ENCODE data around the gene AGPAT4. TPM values are rescaled to one million over a fixed set of nuclear protein-coding genes. Genes with fewer than 3 reads are reported as not detected.

The AGPAT4 gene
- total and polyA plus RNA-seq, 2 experiments from 2014 or later, result 10.6 to 11.8 TPM

DNA sequence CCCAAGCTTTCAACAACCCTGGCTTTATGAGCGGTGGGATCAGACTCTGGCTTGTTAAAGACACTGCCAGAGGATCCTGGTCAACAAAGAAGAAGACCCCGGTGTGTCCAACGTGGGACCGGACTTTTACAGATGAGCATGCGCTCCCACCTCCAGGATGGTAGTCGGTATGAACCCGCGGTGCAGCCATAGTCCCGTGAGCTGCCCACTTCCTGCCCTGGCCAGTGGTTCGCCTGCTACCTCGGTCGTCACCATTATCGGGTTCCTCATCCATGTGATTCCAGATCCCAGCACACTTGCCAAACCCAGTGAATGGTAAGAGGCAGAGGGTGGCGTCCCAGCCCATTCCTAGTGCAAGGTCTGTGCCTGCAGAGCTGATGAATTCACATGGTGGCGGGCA lies 112.7 kb downstream of the AGPAT4 start:
- H2AFZ ChIP-seq, result no peak overlapping the region
- no peak overlapping the region for H3K4me2 ChIP-seq
- no peaks in the 10 kb centered on the region for H4K20me1 ChIP-seq (ENCODE audit: insufficient read depth, poor library complexity, severe bottlenecking)
- no peak overlapping the region for H3K27ac ChIP-seq
- H3K4me3 ChIP-seq, result no peak overlapping the region
- H3K9me2 ChIP-seq (replicated peaks; ENCODE audit: insufficient read depth), result no peaks in the 10 kb centered on the region
- WGBS (ENCODE audit: low lambda C conversion rate, missing lambda C conversion rate), result 99% methylated on average over 15 of the region's 15 CpGs
- no peaks in the 10 kb centered on the region for H3K36me3 ChIP-seq (replicated peaks; ENCODE audit: insufficient read depth, low read depth)
- no peaks in the 10 kb centered on the region for H3K27me3 ChIP-seq
- no peaks in the 10 kb centered on the region for H3K79me2 ChIP-seq
- DNase-seq (ENCODE audit: low spot score), result no peak
- TF ChIP-seq EZH2phosphoT487 (IDR thresholded peaks at IDR 0.05; ENCODE audit: low read depth, severe bottlenecking, unreplicated experiment) (no peak), EZH2 (IDR thresholded peaks at IDR 0.05; ENCODE audit: borderline replicate concordance) (no peak)
- TF ChIP-seq, protein P1, sequence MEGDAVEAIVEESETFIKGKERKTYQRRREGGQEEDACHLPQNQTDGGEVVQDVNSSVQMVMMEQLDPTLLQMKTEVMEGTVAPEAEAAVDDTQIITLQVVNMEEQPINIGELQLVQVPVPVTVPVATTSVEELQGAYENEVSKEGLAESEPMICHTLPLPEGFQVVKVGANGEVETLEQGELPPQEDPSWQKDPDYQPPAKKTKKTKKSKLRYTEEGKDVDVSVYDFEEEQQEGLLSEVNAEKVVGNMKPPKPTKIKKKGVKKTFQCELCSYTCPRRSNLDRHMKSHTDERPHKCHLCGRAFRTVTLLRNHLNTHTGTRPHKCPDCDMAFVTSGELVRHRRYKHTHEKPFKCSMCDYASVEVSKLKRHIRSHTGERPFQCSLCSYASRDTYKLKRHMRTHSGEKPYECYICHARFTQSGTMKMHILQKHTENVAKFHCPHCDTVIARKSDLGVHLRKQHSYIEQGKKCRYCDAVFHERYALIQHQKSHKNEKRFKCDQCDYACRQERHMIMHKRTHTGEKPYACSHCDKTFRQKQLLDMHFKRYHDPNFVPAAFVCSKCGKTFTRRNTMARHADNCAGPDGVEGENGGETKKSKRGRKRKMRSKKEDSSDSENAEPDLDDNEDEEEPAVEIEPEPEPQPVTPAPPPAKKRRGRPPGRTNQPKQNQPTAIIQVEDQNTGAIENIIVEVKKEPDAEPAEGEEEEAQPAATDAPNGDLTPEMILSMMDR (IDR thresholded peaks at IDR 0.05; ENCODE audit: poor library complexity), result no peak
- H3K4me1 ChIP-seq (ENCODE audit: insufficient read depth), result no peaks in the 10 kb centered on the region
- H3K9me3 ChIP-seq (ENCODE audit: low read depth), result no peaks in the 10 kb centered on the region

DNA sequence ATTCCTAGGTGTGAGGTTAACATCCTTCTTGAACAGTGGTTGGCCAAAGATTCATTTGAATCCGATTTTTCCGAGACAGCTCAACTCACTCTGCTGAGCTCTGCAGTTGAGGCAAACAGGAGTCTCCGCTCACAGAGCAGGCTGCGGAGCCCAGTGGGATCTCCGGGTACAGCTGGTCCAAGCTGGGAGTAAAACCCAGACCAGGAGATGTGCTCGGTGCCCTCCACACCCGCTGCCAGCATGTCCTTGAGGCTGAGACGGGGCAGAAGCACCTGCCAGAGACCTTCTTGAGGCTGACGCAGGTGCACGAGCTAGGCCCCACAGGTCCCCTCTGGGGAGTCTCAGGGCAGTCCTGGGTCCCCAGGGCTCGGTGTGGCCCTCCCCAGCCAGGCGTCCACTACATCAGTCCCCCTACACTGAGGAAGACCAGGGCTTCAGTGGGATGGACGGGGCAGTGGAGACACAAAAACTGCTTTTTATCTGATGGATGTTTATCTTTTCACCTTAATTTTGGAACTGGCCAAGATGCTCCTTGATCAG lies 119.0 kb downstream of the AGPAT4 start:
- H3K36me3 ChIP-seq (replicated peaks; ENCODE audit: insufficient read depth, low read depth), result no peaks in the 10 kb centered on the region
- H3K27me3 ChIP-seq, result no peaks in the 10 kb centered on the region
- H3K9me3 ChIP-seq (ENCODE audit: low read depth), result no peaks in the 10 kb centered on the region
- 96% methylated on average over 13 of the region's 13 CpGs for WGBS (ENCODE audit: low lambda C conversion rate, missing lambda C conversion rate)
- H4K20me1 ChIP-seq (ENCODE audit: insufficient read depth, poor library complexity, severe bottlenecking), result no peaks in the 10 kb centered on the region
- no peak overlapping the region for H3K27ac ChIP-seq
- H3K79me2 ChIP-seq, result no peaks in the 10 kb centered on the region
- H3K4me2 ChIP-seq, result no peak overlapping the region
- TF ChIP-seq EZH2 (IDR thresholded peaks at IDR 0.05; ENCODE audit: borderline replicate concordance) (no peak), EZH2phosphoT487 (IDR thresholded peaks at IDR 0.05; ENCODE audit: low read depth, severe bottlenecking, unreplicated experiment) (no peak)
- TF ChIP-seq, protein P1 (IDR thresholded peaks at IDR 0.05; ENCODE audit: poor library complexity), result no peak
- no peaks in the 10 kb centered on the region for H3K4me1 ChIP-seq (ENCODE audit: insufficient read depth)
- no peaks in the 10 kb centered on the region for H3K9me2 ChIP-seq (replicated peaks; ENCODE audit: insufficient read depth)
- no peak for DNase-seq (ENCODE audit: low spot score)
- no peak overlapping the region for H2AFZ ChIP-seq
- no peak overlapping the region for H3K4me3 ChIP-seq

DNA sequence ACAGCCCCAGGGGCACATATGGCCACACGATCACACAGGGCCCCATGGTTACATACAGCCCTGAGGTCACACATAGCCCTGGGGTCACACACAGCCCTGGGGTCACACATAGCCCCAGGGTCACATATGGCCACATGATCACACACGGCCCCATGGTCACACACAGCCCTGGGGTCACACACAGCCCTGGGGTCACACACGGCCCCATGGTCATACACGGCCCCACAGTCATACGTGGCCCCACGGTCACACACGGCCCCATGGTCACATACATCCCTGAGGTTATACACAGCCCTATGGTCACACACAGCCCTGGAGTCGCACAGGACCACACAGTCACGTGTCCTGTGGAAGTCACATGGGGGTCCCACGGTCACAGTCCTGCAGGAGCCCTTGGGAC lies 120.1 kb downstream of the AGPAT4 start:
- Histone ChIP-seq H3K4me3 (no peak overlapping the region), H3K4me1 (ENCODE audit: insufficient read depth) (no peaks in the 10 kb centered on the region), H3K9me3 (ENCODE audit: low read depth) (no peaks in the 10 kb centered on the region), H4K20me1 (ENCODE audit: insufficient read depth, poor library complexity, severe bottlenecking) (no peaks in the 10 kb centered on the region), H3K9me2 (replicated peaks; ENCODE audit: insufficient read depth) (no peaks in the 10 kb centered on the region), H3K27me3 (no peaks in the 10 kb centered on the region), H3K27ac (no peak overlapping the region), H3K4me2 (no peak overlapping the region), H3K36me3 (replicated peaks; ENCODE audit: insufficient read depth, low read depth) (no peaks in the 10 kb centered on the region), H2AFZ (no peak overlapping the region), H3K79me2 (no peaks in the 10 kb centered on the region)
- 92% methylated on average over 10 of the region's 10 CpGs for WGBS (ENCODE audit: low lambda C conversion rate, missing lambda C conversion rate)
- TF ChIP-seq EZH2phosphoT487 (IDR thresholded peaks at IDR 0.05; ENCODE audit: low read depth, severe bottlenecking, unreplicated experiment), result no peak
- TF ChIP-seq, protein P1 (IDR thresholded peaks at IDR 0.05; ENCODE audit: poor library complexity), result no peak
- no peak for TF ChIP-seq EZH2 (IDR thresholded peaks at IDR 0.05; ENCODE audit: borderline replicate concordance)
- no peak for DNase-seq (ENCODE audit: low spot score)

Measured in hepatocyte (in vitro differentiated cells).